ENCODE measurements around the gene COL18A1. TPM values are rescaled to one million over a fixed set of nuclear protein-coding genes. Genes with fewer than 3 reads are reported as not detected.
"Not testable (repeated sequence)": the region's sequence is repeated elsewhere in the genome, so short reads cannot be mapped to it uniquely, and the experiment has no call there.

Gene COL18A1
- 22.4 and 26.4 TPM in 2 replicates for total RNA-seq (2014; rRNA removed; shearing (Covaris generic); ENCODE audit: low replicate concordance)

DNA sequence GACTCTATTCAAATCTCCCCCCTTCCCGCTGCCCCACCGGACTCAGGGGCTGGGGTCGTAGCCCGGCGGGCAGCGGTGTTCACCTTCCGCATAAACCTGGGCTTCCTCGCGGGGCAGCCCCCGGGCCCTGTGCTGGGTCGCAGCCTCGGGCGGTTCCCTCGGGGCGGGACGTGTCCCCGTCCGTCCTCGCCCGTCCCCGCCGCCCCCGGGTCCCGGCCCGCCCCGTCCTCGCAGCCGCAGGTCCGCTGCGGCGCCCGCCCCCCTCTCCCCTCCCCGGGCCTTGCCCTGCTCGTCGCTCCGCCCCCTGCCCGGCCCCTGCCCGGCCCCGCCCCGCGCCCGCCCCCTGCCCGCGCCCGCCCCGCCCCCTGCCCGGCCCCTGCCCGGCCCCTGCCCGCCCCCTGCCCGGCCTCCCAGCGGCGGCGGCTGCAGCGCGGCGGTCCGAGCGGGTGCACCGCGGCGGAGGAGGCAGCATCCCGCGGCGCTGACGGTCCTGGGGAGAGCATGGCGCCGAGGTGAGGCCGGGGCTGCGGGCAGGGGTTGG, at the start of gene COL18A1:
COL18A1 (plus strand) TSS at position 436 of the 541 bp plus-strand sequence; CDS start at position 502, 66 bp downstream.
- Histone ChIP-seq H3K9me3 (peaks cover 16% of the 10 kb centered on the region), H3K36me3 (no peaks in the 10 kb centered on the region), H3K4me3 (peak within 1 kb of the TSS; percentile 32; the same call in 1 of the 2 replicates), H3K27me3 (no peaks in the 10 kb centered on the region)
- DNase-seq, result peak; percentile 58

DNA sequence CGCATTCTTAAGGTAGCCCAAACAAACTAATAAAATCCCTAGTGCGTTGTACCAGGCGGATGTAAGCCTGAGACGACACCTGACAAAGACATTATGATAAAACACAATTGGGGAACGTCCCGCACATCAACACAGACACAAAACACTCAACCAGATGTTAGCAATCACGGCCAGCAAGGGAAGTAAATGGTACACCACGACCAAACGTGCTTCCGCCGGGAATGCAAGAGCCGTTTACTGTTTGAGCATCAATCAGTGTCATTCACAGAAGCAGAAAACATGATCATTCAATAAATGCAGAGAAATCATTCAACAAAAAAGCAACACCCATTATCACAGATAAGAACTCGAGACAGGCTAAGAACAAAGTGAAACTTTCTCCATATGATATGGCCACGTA, 49.4 kb upstream of the COL18A1 start:
- no peak overlapping the region for H3K4me3 ChIP-seq
- H3K9me3 ChIP-seq, result no peaks in the 10 kb centered on the region
- no peaks in the 10 kb centered on the region for H3K27me3 ChIP-seq
- DNase-seq, result no peak
- H3K36me3 ChIP-seq, result no peaks in the 10 kb centered on the region

DNA sequence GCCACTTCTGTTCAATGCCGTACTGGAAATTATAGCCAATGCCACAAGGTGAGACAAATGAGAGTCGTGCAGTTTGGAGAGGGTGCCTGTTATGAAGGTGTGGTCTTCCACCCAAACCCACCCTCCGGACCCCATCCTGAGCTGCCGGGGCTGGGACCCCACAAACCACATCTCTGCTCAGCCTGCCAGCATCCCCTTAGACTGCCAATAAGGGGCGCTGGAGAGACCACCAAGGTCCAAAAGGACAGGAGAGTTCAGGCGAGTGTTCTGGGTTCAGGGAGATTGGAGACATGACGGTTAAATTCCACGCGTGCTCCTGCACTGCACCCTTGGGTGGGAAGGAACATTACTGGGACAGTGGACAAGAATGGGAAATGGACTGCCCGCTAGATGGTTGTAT, 48.7 kb upstream of the COL18A1 start:
- Histone ChIP-seq H3K4me3 (no peak overlapping the region), H3K27me3 (no peaks in the 10 kb centered on the region), H3K9me3 (no peaks in the 10 kb centered on the region), H3K36me3 (no peaks in the 10 kb centered on the region)
- no peak for DNase-seq

DNA sequence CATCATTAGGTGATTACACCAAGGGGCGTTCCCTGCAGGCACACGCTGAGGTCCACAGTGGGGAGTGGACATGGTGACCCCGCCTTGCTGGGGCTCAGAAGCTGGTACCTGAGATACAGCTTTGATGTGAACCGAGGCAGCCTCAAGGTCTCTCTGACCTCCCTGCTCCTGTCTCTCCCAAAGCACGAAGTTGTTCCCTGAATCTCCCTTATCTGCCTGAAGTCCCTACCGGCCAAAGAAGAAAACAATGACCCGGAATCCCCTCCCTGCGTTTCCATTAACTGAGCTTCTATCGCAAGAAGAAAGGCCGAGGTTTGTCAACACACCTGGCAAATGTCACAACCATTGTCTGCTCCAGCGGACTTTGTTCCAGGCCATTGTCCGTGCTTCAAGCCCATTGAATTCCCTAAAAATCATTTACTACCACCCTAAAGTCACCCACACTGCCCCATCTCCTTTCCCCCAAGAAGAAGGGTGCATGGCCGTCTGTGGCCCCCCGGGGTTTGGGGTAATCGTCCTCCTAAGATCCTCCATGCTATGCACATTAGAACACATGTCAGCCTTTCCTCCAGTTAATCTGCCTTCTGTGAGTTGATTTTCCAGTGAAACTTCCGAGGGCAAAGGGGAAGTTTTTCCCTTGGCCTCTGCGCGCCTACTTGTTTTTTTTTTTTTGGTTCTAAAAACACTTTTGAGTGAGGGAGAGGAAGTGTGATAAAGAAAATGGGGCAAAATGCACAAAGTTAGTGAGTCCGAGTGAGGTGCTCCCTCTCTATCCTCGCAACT, 48.1 kb upstream of the COL18A1 start:
- Histone ChIP-seq H3K4me3 (no peak overlapping the region), H3K36me3 (no peaks in the 10 kb centered on the region), H3K27me3 (no peaks in the 10 kb centered on the region), H3K9me3 (no peaks in the 10 kb centered on the region)
- no peak for DNase-seq

DNA sequence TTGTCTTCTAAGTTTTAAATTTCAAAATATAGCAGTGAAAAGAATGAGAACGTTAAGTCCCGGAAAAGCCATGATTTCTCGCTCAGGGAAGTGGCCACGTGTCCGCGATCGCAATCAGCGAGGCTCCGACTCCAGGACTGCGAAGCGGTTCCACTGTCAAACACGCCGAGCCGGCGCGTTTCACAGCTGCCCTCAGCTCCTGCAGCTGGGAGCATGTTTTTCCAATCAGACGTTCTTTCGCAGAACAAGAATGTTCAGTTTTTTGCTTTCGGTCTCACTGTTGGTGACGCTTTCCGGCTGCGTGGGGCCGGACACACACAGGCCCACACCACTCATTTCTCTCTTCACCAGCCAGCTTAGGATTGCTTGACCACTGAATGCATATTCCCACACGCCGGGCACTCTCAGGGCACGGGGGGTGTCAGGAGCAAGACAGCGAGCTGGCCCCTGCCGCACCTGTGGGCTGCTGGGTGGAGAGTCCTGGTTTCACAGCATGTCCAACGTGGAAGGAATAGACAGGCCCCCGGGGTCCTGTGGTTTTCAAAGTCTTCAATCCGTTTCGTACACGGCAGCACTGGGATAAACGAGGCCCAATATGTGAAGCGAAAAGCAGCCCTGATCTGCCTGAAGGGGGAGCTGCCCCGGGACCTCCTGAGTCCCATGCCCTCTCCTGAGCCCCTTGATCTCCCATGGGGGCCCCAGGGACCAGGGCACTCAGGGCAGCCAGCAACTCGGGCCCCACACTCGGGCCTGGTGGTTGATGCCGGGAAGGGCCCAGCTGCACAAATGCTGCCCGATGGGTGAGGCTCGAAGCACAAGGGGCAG, 47.3 kb upstream of the COL18A1 start:
- H3K36me3 ChIP-seq, result no peaks in the 10 kb centered on the region
- no peak overlapping the region for H3K4me3 ChIP-seq
- H3K9me3 ChIP-seq, result no peaks in the 10 kb centered on the region
- H3K27me3 ChIP-seq, result no peaks in the 10 kb centered on the region
- DNase-seq, result no peak

DNA sequence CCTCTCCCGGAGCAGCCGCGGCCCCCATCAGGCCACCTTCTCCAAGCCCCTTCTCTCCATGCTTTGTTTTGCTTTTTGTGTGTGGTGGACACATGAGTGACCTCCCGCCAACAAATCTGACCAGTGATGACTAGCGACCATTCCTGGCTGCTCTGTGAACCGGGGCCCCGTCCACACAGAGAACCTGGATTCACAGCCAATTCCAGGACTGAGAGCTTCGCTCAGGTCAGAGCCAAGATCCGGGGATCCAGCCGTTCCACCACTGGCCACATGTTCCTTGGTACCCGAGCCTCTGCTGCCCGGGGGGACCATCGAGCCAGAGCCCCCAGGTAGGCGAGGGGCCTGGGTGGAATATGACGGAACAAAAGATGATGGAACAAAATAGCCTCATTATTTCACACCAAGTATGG, 46.7 kb upstream of the COL18A1 start:
- H3K27me3 ChIP-seq, result no peaks in the 10 kb centered on the region
- DNase-seq, result no peak
- no peak overlapping the region for H3K4me3 ChIP-seq
- no peaks in the 10 kb centered on the region for H3K36me3 ChIP-seq
- no peaks in the 10 kb centered on the region for H3K9me3 ChIP-seq

DNA sequence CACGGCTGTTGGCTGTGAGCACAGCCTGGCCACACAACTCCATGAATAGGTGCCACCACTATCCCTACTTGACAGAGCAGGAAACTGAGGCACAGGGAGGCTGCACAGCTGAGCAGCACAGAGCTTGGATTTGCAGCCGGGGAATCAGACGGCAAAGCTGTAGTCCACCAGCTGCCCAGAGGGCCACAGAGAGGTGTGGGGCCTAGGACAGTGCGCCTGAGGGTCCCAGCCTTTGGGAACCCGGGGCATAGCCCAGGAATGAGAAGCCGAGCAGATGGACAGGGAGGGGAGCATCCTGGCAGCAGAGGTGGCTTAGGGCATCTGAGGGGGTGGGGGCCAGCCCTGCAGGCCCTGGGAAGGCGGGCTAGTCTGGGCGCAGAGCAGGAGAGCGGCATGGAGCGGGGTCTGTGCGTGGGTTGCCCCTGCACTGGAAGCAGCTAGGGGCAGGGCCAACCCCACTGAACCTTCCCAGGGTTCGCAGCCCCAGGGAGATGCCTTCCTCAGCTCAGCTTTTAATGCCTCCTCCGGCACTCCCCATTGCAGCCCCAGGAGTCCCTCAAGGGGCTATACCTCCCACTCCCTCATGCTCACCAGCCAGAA, 46.2 kb upstream of the COL18A1 start:
- no peaks in the 10 kb centered on the region for H3K36me3 ChIP-seq
- H3K4me3 ChIP-seq, result no peak overlapping the region
- H3K9me3 ChIP-seq, result no peaks in the 10 kb centered on the region
- no peak for DNase-seq
- H3K27me3 ChIP-seq, result no peaks in the 10 kb centered on the region

DNA sequence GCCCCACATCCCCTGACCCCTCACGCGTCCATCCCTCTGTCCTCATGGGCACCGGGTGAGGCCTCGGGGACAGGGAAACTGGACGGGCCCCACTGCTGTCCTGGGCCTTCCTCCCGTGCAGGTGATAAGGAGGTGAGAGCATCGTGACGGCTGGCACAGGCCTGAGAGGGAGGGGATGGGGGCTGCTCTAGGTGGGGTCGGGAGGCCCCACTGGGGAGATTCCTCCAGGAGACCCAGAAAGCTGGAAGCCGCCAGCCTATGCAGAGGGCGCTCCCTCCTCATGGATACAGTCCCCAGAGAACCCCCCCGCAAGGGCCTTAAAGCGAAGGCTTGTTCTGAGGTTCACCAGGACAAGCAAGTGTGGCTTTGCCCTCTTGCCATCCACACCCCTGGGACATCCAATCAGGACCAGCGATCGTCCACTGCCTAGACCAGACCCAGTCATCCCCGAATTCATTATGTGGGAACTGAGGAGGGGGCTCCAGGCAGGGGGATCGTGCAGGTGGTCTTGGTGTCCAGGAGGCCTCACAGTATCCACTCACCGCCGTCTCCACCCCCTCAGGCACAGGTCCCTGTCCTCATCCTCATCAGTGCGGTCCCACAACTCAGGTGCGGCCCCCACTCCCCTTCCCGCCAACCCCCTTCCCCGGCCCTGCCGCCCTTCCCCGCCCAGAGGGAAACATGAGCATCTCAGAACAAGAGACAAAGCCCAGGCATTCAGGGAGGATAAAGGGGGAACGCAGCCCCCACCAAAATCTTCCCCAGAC, 45.3 kb upstream of the COL18A1 start:
- H3K9me3 ChIP-seq, result no peaks in the 10 kb centered on the region
- DNase-seq, result no peak
- H3K36me3 ChIP-seq, result no peaks in the 10 kb centered on the region
- H3K27me3 ChIP-seq, result no peaks in the 10 kb centered on the region
- no peak overlapping the region for H3K4me3 ChIP-seq

DNA sequence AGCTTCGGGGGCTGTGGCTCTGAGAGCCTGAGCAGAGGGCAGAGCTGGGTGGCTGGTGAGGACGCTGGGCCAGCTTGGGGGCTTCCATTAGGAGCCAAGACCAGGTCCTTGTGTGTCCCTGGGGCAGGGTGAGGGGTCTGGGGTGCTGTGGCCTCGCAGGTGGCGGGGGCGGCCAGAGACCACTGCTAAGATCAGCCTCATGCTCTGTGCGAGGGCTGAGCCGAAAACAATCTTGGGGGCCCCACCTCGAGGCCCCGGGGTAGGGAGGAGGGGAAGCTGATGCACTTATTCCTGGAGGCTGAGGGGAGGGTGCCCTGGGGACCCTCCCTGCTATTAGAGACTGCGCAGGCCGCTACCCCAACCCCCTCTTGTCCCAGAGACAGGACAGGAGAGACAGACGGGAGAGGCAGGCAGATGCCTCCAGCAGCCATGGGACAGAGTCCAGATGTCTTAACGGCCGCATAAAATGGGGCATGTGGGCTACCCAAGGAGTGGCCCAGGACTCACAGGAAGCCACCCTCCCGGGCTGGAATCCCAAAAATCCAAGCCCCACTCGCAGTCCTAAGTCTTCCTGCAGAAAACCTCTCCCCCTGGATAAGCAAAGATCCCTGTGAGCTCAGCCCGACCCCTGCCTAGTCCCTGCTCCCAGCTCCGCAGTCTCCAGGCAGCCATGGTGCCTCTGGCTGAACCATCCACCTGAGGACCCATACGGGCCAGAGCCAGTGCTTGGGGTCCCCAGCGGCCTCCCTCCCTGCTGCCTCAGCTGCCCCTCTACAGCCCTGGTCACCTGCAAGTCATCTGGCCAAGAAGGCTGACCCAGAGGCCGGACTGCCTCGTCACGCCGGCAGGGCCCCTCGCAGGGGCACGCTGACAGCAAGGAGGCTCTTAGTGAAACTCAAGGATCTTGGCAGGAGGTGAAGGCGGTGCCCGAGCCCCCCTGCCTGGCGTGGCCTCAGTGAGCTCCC, 43.6 kb upstream of the COL18A1 start:
- H3K4me3 ChIP-seq, result no peak overlapping the region
- DNase-seq, result no peak

DNA sequence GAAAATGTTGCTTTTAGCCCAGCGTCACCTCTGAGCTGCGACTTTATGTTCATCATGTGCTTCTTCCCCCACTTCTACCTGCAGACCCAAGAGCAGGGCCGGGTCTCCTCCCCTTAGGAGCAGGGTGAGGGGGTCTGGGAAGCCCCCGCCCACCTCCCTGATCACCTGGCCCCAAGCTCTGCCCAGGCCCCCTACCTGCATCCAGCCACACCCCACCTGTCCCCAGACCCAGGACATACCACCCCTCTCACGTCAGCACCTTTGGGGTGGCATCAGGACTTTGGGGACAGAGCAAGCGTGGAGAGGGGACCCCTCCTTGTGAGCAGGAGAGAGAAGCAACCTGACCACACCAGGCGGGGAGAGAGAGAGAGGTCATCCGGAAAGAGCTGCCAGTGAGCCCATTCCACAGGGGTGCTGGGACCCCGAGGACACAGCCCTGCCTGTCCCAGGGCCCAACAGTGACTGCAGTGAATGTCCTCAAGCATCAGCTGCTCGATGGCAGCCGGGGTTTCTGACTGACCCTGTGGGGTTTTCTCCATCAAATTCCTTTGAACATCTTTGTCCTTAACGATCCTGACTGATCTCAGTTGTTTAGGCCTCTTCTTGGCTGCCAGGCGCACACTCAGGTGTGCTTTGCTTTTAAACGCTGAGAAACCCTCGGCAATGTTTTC, 42.8 kb upstream of the COL18A1 start:
- no peaks in the 10 kb centered on the region for H3K36me3 ChIP-seq
- no peaks in the 10 kb centered on the region for H3K27me3 ChIP-seq
- no peak for DNase-seq
- no peak overlapping the region for H3K4me3 ChIP-seq
- no peaks in the 10 kb centered on the region for H3K9me3 ChIP-seq

More for the DNA sequence above, 43.6 kb upstream of the COL18A1 start:
- H3K9me3 ChIP-seq, result no peaks in the 10 kb centered on the region
- no peaks in the 10 kb centered on the region for H3K36me3 ChIP-seq
- H3K27me3 ChIP-seq, result no peaks in the 10 kb centered on the region

DNA sequence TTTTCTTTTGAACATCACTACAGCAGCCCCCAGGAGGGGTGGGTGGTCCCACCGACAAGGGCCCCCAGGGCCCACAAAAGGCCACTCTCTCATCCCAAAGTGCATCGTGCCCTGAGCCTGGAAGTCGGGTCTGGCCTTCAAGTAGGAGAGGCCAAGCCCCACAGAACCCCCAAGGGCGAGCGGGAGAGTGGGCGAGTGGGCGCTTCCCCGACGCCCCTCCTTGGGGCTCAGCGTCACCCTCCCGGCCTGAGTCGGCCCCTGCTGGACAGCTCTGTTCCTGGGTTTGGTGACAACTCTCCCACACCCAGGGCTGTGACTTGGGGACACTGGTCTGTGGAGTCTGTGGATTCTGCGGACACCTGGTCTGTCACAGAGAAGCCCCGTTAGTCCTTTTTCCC, 42.2 kb upstream of the COL18A1 start:
- H3K27me3 ChIP-seq, result no peaks in the 10 kb centered on the region
- no peaks in the 10 kb centered on the region for H3K9me3 ChIP-seq
- DNase-seq, result no peak
- no peak overlapping the region for H3K4me3 ChIP-seq
- H3K36me3 ChIP-seq, result no peaks in the 10 kb centered on the region

DNA sequence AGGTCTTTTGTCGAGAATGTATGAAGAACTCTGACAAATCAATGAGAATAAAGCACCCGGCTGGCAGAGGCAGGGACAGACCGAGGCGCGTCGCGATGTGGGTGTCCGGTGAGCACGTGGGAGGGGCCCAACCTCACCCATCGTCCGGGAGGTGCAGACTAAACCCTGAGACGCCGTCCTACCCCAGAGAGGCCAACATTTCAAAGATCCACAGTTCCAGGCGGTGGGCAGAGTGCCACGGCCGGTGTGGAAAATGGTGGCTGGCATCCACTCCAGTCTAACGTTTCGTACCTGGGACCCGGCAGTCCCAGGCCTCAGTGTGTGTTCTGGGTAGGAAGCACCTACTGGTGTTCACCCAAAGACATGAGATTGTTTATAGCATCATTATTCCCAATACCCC, 41.7 kb upstream of the COL18A1 start:
- not testable (repeated sequence) for H3K36me3 ChIP-seq, H3K27me3 ChIP-seq, H3K4me3 ChIP-seq, H3K9me3 ChIP-seq, DNase-seq

DNA sequence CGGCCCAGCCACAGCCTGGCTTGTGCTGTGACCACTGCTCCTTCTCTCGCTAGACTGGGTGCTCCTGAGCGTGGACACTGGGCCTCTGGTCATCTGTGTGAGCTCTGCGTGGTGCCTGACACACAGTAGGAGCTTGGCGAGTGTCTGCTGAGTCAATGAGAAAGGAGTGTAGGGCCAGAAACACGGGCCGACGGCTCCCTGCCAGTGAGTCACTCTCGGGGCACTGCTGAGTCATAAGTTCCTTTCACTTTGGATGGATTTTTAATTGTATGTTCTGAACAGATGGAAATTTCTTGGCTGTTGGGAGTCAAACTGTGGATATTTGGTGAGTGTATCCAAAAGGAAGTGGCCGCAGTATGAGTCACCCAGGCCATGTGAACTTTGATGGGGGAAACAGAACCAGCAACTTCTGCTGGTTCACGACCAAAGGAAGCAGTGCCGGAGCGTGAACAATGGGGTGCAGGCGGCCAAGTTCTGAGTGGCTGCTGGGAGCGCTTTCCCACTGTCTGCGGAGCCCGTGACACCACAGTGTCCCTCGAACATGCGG, 41.0 kb upstream of the COL18A1 start:
- no peaks in the 10 kb centered on the region for H3K27me3 ChIP-seq
- no peaks in the 10 kb centered on the region for H3K36me3 ChIP-seq

DNA sequence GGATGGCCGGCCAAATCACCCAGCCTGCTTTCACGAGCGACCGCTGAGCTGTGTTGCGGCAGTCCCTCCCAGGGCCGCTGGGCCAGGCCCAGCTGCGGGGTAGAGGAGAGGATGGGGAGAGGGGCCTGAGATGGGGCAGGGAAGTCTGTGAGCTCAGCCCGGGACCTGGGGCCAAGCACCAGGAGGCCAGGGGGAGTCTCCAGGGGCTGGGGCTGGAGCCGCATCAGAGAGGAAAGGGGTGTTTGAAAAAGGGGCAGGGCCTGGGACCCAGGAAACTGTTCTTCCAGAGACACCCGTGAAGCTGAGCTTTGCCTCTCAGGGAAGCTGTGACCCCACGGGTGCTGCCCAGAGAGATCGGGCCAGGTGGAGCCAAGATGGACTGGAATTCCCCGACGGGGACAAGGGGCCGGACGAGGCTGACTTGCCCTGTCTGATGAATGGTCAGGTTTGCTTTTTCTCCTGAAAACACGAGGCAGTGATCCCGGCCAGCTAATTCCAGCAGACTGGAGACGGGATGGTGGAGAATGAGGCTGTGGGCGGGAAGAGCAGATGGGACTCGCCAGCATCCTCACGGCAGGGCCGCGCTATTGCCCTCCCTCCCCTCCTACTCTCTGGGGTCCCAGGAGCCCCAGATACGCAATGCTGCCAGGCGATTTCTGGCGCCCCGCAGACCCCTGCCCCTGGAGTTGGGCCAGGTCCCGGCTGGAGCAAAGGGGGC, 40.3 kb upstream of the COL18A1 start:
- no peaks in the 10 kb centered on the region for H3K36me3 ChIP-seq
- H3K27me3 ChIP-seq, result no peaks in the 10 kb centered on the region
- no peaks in the 10 kb centered on the region for H3K9me3 ChIP-seq
- H3K4me3 ChIP-seq, result peak overlapping the region; percentile 16
- DNase-seq, result peak; percentile 88

More for the DNA sequence above, 41.0 kb upstream of the COL18A1 start:
- H3K9me3 ChIP-seq, result no peaks in the 10 kb centered on the region
- H3K4me3 ChIP-seq, result peak overlapping the region; percentile 16
- peak; percentile 97 for DNase-seq
